Heart right ventricle (tissue), 16 donors: Measurements from ENCODE around the gene AP2A2. TPM values are rescaled to one million over a fixed set of nuclear protein-coding genes. Genes with fewer than 3 reads are reported as not detected.

ENCODE experiments used
- ATAC-seq, 8 donors: fragments of 200-7000 bp; cut with Tn5 transposase; one replicate each; pipeline ENCODE4 v1.9.1; 2020; ENCODE audit warnings: mild to moderate bottlenecking in 8 of 8, moderate library complexity in 8 of 8, moderate number of reproducible peaks in 1 of 8
- DNase-seq, 2 donors: peaks; one replicate each; pipeline ENCODE4 v3.0.0-alpha.2; 2020
- H3K27ac ChIP-seq, 10 donors: fragments of 200-600 bp; sonication (generic) in 2 of 10; one replicate each; pipeline versions ENCODE4 v1.5.0 to v1.8.0; 2020 to 2022; ENCODE audit warnings: mild to moderate bottlenecking in 3 of 10
- H3K27me3 ChIP-seq, 7 donors: fragments of 200-600 bp; one replicate each; pipeline ENCODE4 v1.8.0; 2021 to 2022; ENCODE audit warnings: mild to moderate bottlenecking in 2 of 7
- H3K36me3 ChIP-seq, 9 donors: fragments of 200-600 bp; sonication (generic) in 1 of 9; one replicate each; pipeline versions ENCODE4 v1.5.0 to v1.8.0; 2020 to 2022; ENCODE audit warnings: mild to moderate bottlenecking in 2 of 9
- H3K4me1 ChIP-seq, 9 donors: fragments of 200-600 bp; sonication (generic) in 1 of 9; one replicate each; pipeline versions ENCODE4 v1.5.0 to v1.8.0; 2020 to 2022; ENCODE audit warnings: mild to moderate bottlenecking in 4 of 9
- H3K4me3 ChIP-seq, 10 donors: fragments of 200-600 bp; sonication (generic) in 2 of 10; one replicate each; pipeline versions ENCODE4 v1.5.0 to v1.8.0; 2020 to 2022; ENCODE audit warnings: mild to moderate bottlenecking in 7 of 10, moderate library complexity in 2 of 10
- H3K9me3 ChIP-seq, 11 donors: fragments of 200-600 bp in 10 of 11; sonication (generic) in 2 of 11; one replicate each; pipeline versions ENCODE4 v1.5.0 to v1.8.0; 2013 to 2022; ENCODE audit warnings: mild to moderate bottlenecking in 2 of 11, control low read depth in 1 of 11, moderate library complexity in 1 of 11
- WGBS, 2 donors: extraction: QIAGEN DNeasy Blood & Tissue Kit; methylation state at CpG; one replicate each; pipeline ENCODE4 v1.1.7; 2013; ENCODE audit warnings: inconsistent platforms in 1 of 2; 5-methylcytosine and 5-hydroxymethylcytosine counted together
- intact Hi-C, 10 donors: fragments of 100-400 bp; cut with DNase I; formaldehyde crosslinking; loops; one replicate each; pipeline versions ENCODE4 v1.11.1 to v1.14.2; 2022
- polyA plus RNA-seq, 2 donors: library from polyadenylated mRNA; stranded (reverse); fragments of 200-250 nt; gene quantifications; one replicate each; pipeline ENCODE4 v1.2.3, GENCODE V29; 2013
- total RNA-seq, 10 donors: library from RNA; stranded (reverse); fragmentation: NEBNext Ultra II Directional in 3 of 10; extraction: Animal tissue kit (Norgen Biotek cat#: 25700) in 3 of 10; gene quantifications; one replicate each; pipeline versions ENCODE4 v1.2.1 to v1.2.4, GENCODE V29; 2021 to 2023
- TF ChIP-seq, protein P1 (sequence below), 9 donors: fragments of 200-600 bp; sonication (generic) in 2 of 9; IDR thresholded peaks; one replicate each; pipeline versions ENCODE4 v1.5.0 to v1.8.0; 2021 to 2022; ENCODE audit warnings: antibody characterized with exemption in 9 of 9, mild to moderate bottlenecking in 5 of 9, moderate library complexity in 1 of 9
- donor health status: Arrhythmogenic right ventricular cardiomyopathy.
- donor health status: ischemic (EF 13 %, LVEDD 7.1; RV severe dilation, severe dysfunction).
- donor health status: healthy with polysubstance abuse.
- donor health status: DM: no; HTN: yes; CAD: no.
- donor health status: DM: no; HTN: no; CAD: no.
- donor health status: ischemic (EF 25% LVEDD 6.9; RV normal size, moderate dysfunction).
- donor health status: ischemic (EF 25% LVEDD 5.7; RV mildly dilated, moderate dysfunction).
- donor health status: healthy.
- donor health status: DM: yes; HTN: yes; CAD: no.
- donor health status: Ischemic cardiomyopathy.
- donor health status: ischemic (EF 35%, LVEDD 5.7; RV mildly dilated, moderate dysfunction).
- donor health status: nonischemic (EF 11% LVEDD 7.7; RV severe dilation, severe dysfunction).
- donor health status: DM: yes; HTN: yes; CAD: no.
- donor health status: PGD.
- donor health status: ischemic (EF 29% LVEDD 5.4; RV normal size, mild dysfunction).
- donor health status: nonischemic (EF 23%, LVEDD 6.1; RV moderate dilation, normal function).

Gene AP2A2
- total and polyA plus RNA-seq, 12 donors, result 24.3 to 58.4 (median 37.4) TPM

DNA sequence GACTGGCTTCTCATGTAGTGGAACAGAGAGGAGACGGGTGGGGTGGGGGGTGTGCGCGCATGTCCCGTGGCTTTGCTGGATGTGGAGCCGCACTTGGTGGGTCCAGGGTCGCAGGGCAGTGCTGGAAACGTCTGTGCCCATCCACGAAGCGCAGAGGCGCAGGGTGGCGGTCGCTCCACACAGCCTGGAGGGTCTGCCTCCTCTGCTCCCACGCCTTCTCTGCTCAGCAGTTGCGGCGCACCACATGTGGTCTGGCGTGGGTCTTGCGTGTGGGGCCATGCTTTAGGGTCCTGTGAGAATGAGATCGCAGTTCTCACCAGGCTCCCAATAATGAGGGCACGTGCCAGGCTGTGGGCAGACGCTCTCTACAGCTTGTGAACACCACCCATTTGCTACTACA, 60.2 kb downstream of the AP2A2 start:
- DNase-seq (no peak), ATAC-seq (no peak)
- WGBS, 2 donors, result 97% methylated on average over 20 of the region's 20 CpGs
- Histone ChIP-seq H3K27me3 (no peaks in the 10 kb centered on the region), H3K9me3 (no peaks in the 10 kb centered on the region), H3K27ac (no peak overlapping the region), H3K4me3 (no peak overlapping the region), H3K4me1 (peaks cover 0 to 17% (median 0%) of the 10 kb centered on the region in 9 donors), H3K36me3 (peaks cover 0 to 97% (median 41%) of the 10 kb centered on the region in 9 donors)
- TF ChIP-seq, protein P1, sequence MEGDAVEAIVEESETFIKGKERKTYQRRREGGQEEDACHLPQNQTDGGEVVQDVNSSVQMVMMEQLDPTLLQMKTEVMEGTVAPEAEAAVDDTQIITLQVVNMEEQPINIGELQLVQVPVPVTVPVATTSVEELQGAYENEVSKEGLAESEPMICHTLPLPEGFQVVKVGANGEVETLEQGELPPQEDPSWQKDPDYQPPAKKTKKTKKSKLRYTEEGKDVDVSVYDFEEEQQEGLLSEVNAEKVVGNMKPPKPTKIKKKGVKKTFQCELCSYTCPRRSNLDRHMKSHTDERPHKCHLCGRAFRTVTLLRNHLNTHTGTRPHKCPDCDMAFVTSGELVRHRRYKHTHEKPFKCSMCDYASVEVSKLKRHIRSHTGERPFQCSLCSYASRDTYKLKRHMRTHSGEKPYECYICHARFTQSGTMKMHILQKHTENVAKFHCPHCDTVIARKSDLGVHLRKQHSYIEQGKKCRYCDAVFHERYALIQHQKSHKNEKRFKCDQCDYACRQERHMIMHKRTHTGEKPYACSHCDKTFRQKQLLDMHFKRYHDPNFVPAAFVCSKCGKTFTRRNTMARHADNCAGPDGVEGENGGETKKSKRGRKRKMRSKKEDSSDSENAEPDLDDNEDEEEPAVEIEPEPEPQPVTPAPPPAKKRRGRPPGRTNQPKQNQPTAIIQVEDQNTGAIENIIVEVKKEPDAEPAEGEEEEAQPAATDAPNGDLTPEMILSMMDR (IDR thresholded peaks at IDR 0.05), result no peak
- intact Hi-C loops, result no loop called here

GRCh38 chr11:986270-986951, 60.7 kb downstream of the AP2A2 start:
- H3K4me3 ChIP-seq, result no peak overlapping the region
- DNase-seq (no peak), ATAC-seq (peak in 3 of 8 donors; percentile 20 to 39 (median 30))
- H3K4me1 ChIP-seq, result peaks cover 0 to 11% (median 0%) of the 10 kb centered on the region in 9 donors
- no peaks in the 10 kb centered on the region for H3K9me3 ChIP-seq
- TF ChIP-seq, protein P1 (IDR thresholded peaks at IDR 0.05), result no peak
- H3K36me3 ChIP-seq, result peaks cover 0 to 96% (median 41%) of the 10 kb centered on the region in 9 donors
- 76 to 83% methylated on average over 28 of the region's 28 CpGs for WGBS, 2 donors
- H3K27me3 ChIP-seq, result no peaks in the 10 kb centered on the region
- no peak overlapping the region for H3K27ac ChIP-seq
- intact Hi-C loops, result no loop called here

GRCh38 chr11:986952-987305, 61.3 kb downstream of the AP2A2 start:
- Histone ChIP-seq H3K4me3 (no peak overlapping the region), H3K4me1 (peaks cover 0 to 10% (median 0%) of the 10 kb centered on the region in 9 donors), H3K9me3 (no peaks in the 10 kb centered on the region), H3K27me3 (no peaks in the 10 kb centered on the region), H3K27ac (no peak overlapping the region), H3K36me3 (peaks cover 0 to 94% (median 41%) of the 10 kb centered on the region in 9 donors)
- 94 to 96% methylated on average over 9 of the region's 9 CpGs for WGBS, 2 donors
- DNase-seq (no peak), ATAC-seq (peak in 1 of 8 donors; percentile 17)
- intact Hi-C loops, result no loop called here
- TF ChIP-seq, protein P1 (IDR thresholded peaks at IDR 0.05), result no peak

DNA sequence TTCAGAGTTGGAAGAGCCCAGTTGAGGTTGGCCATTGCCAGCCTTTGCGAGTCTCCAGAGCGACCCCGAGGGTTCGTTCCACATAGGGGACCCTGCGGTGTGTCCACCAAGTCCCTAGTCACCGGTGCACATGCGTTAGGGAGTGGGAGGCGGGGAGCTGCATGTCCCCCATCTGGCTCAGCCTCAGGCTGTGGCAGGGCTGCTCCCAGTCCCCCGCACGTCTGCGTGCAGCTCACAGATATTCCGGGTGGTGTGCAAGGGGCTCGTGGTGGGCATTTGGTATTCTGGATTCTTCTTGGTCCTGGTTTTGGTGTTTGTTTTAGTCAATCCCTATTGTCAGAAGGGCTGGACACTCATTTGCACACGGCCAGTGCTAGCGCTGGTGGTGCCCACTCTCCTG, 62.0 kb downstream of the AP2A2 start:
- H3K9me3 ChIP-seq, result no peaks in the 10 kb centered on the region
- ATAC-seq (no peak), DNase-seq (no peak)
- no peak overlapping the region for H3K4me3 ChIP-seq
- TF ChIP-seq, protein P1 (IDR thresholded peaks at IDR 0.05), result no peak
- H3K36me3 ChIP-seq, result peaks cover 0 to 94% (median 43%) of the 10 kb centered on the region in 9 donors
- H3K27ac ChIP-seq, result no peak overlapping the region
- intact Hi-C loops, result no loop called here
- H3K4me1 ChIP-seq, result peaks cover 0 to 10% (median 0%) of the 10 kb centered on the region in 9 donors
- 97% methylated on average over 15 of the region's 15 CpGs for WGBS, 2 donors
- no peaks in the 10 kb centered on the region for H3K27me3 ChIP-seq
